CD4-positive, alpha-beta T cell (primary cell): Measurements from ENCODE around the gene RREB1. TPM values are rescaled to one million over a fixed set of nuclear protein-coding genes. Genes with fewer than 3 reads are reported as not detected.

Source experiments
- ATAC-seq: fragments of 200-7000 bp; cut with Tn5 transposase; one replicate; pipeline ENCODE4 v1.10.0; 2022; ENCODE audit warnings: mild to moderate bottlenecking; ENCODE audit not compliant: poor library complexity
- CTCF ChIA-PET: fragments of 350-600 bp; sonication (Branson Sonifier 250); formaldehyde crosslinking; loops from one replicate; lab custom pipeline; 2021; ENCODE audit warnings: antibody characterized with exemption, inconsistent platforms; lab: Charles Lee
- POLR2A ChIA-PET: fragments of 350-600 bp; sonication (Branson Sonifier 250); formaldehyde crosslinking; loops from one replicate; lab custom pipeline; 2021; ENCODE audit warnings: antibody characterized with exemption, inconsistent platforms; lab: Charles Lee
- DNase-seq, 14 experiments: peaks; one replicate each; pipeline ENCODE4 v3.0.0-alpha.2; 2013 to 2020; ENCODE audit warnings: mixed read lengths in 2 of 14
- H3K27ac ChIP-seq, 2 donors: one replicate each; pipeline versions ENCODE4 v1.5.1 to v1.7.0; 2013; ENCODE audit warnings: low read length in 2 of 2, low read depth in 1 of 2, mild to moderate bottlenecking in 1 of 2
- H3K27me3 ChIP-seq, 2 experiments: 1 replicate in 1 of 2; 2 replicates in 1 of 2; pipeline versions ENCODE4 v1.6.1 to v1.7.0; 2013; ENCODE audit warnings: low read length in 2 of 2, control low read depth in 1 of 2, mild to moderate bottlenecking in 1 of 2, moderate library complexity in 1 of 2; ENCODE audit not compliant: insufficient read depth in 2 of 2, control insufficient read depth in 1 of 2
- H3K36me3 ChIP-seq: one replicate; pipeline ENCODE4 v1.6.1; 2013; ENCODE audit warnings: low read length, control low read depth; ENCODE audit not compliant: insufficient read depth
- H3K4me1 ChIP-seq: one replicate; pipeline ENCODE4 v1.6.1; 2013; ENCODE audit warnings: low read length, control low read depth; ENCODE audit not compliant: insufficient read depth
- H3K4me3 ChIP-seq: one replicate; pipeline ENCODE4 v1.5.1; 2013; ENCODE audit warnings: mild to moderate bottlenecking, low read length, moderate library complexity
- H3K9me3 ChIP-seq, 2 experiments: 1 replicate in 1 of 2; 2 replicates in 1 of 2; pipeline versions ENCODE4 v1.6.1 to v1.7.0; 2013; ENCODE audit warnings: low read length in 2 of 2, mild to moderate bottlenecking in 2 of 2, control low read depth in 1 of 2, moderate library complexity in 1 of 2; ENCODE audit not compliant: control insufficient read depth in 1 of 2, insufficient read depth in 1 of 2
- H3K27ac Mint-ChIP-seq: one replicate; pipeline ENCODE4 v1.8.0; 2020; ENCODE audit warnings: mixed read lengths
- H3K27me3 Mint-ChIP-seq: one replicate; pipeline ENCODE4 v1.8.0; 2021; ENCODE audit warnings: mixed read lengths
- H3K36me3 Mint-ChIP-seq: one replicate; pipeline ENCODE4 v1.8.0; 2021; ENCODE audit warnings: low read depth, mixed read lengths
- H3K4me1 Mint-ChIP-seq: one replicate; pipeline ENCODE4 v1.8.0; 2021; ENCODE audit warnings: low read depth, mixed read lengths
- H3K4me3 Mint-ChIP-seq: one replicate; pipeline ENCODE4 v1.8.0; 2020; ENCODE audit warnings: mild to moderate bottlenecking, mixed read lengths
- H3K9me3 Mint-ChIP-seq: one replicate; pipeline ENCODE4 v1.8.0; 2020; ENCODE audit warnings: mixed read lengths
- CTCF ChIP-seq: fragments of 200-600 bp; IDR thresholded peaks from one replicate; pipeline ENCODE4 v1.8.0; 2022; ENCODE audit warnings: antibody characterized with exemption, mild to moderate bottlenecking
- intact Hi-C, 2 experiments: fragments of 100-400 bp; cut with DNase I in 1 of 2; cut with micrococcal nuclease in 1 of 2; formaldehyde crosslinking; loops; one replicate each; pipeline versions ENCODE4 v1.15.1 to v1.9.0; 2023 to 2025; cut with DNase I, micrococcal nuclease
- total RNA-seq, 174 experiments: library from RNA in 2 of 174; stranded (reverse) in 2 of 174; gene quantifications; one replicate each; pipeline ENCODE4 v1.2.3 and lab custom pipeline; 2021 to 2026

The RREB1 gene
- total RNA-seq, 2 experiments from 2014 or later: 56.5 to 60.0 TPM

GRCh38 chr6:7196019-7196402, 88.2 kb downstream of the RREB1 start:
- no peaks in the 10 kb centered on the region for H3K27me3 ChIP-seq
- H3K27me3 Mint-ChIP-seq: no peaks in the 10 kb centered on the region
- peaks cover 8% of the 10 kb centered on the region for H3K4me1 ChIP-seq
- H3K36me3 ChIP-seq: peaks cover 32% of the 10 kb centered on the region
- ChIA-PET CTCF (interaction anchor here (0.7 kb wide), 2 partner anchors 9 to 47 kb away, joined by 3 to 4 read pairs; no protein-coding TSS in a partner anchor), POLR2A (interaction anchor here (0.6 to 1.2 kb wide), 3 partner anchors 12 to 109 kb away, joined by 4 to 9 read pairs (median 4); no protein-coding TSS in a partner anchor)
- DNase-seq (peak in 7 of 14 experiments; percentile 9 to 47 (median 31)), ATAC-seq (peak; percentile 92)
- no peak for TF ChIP-seq CTCF
- peak overlapping the region; percentile 84 for H3K4me3 Mint-ChIP-seq
- intact Hi-C loops: loop anchor here (5.0 kb wide), 4 partner anchors 39 to 89 kb away; partner anchors contain the start of gene RREB1 (in 1 of the 2)
- H3K27ac Mint-ChIP-seq: peak overlapping the region; percentile 91
- H3K27ac ChIP-seq: no peak overlapping the region
- no peaks in the 10 kb centered on the region for H3K9me3 Mint-ChIP-seq
- peaks cover 63% of the 10 kb centered on the region for H3K36me3 Mint-ChIP-seq
- peaks cover 50% of the 10 kb centered on the region for H3K4me1 Mint-ChIP-seq
- H3K9me3 ChIP-seq: no peaks in the 10 kb centered on the region
- H3K4me3 ChIP-seq: no peak overlapping the region

- ATAC-seq: no peak
- Histone ChIP-seq H3K4me1 (peaks cover 8% of the 10 kb centered on the region), H3K4me3 (no peak overlapping the region), H3K27me3 (no peaks in the 10 kb centered on the region), H3K9me3 (no peaks in the 10 kb centered on the region), H3K36me3 (peaks cover 26% of the 10 kb centered on the region), H3K27ac (no peak overlapping the region)
- no peak for TF ChIP-seq CTCF
- Mint-ChIP-seq H3K4me3 (no peak overlapping the region), H3K27me3 (no peaks in the 10 kb centered on the region), H3K9me3 (no peaks in the 10 kb centered on the region), H3K27ac (peak overlapping the region; percentile 76), H3K4me1 (peaks cover 55% of the 10 kb centered on the region), H3K36me3 (peaks cover 61% of the 10 kb centered on the region)
- ChIA-PET POLR2A (interaction anchor here (0.6 to 1.2 kb wide), 4 partner anchors 13 to 110 kb away, joined by 4 to 9 read pairs (median 4); no protein-coding TSS in a partner anchor), CTCF (interaction anchor here (0.7 kb wide), 2 partner anchors 9 to 47 kb away, joined by 3 to 4 read pairs; no protein-coding TSS in a partner anchor)
- intact Hi-C loops: loop anchor here (5.0 kb wide), 4 partner anchors 39 to 89 kb away; partner anchors contain the start of gene RREB1 (in 1 of the 2)
- no peak for DNase-seq
These were observed 89.0 kb downstream of the RREB1 start for GRCh38 chr6:7196685-7197283.

- peaks cover 61% of the 10 kb centered on the region for H3K36me3 Mint-ChIP-seq
- Histone ChIP-seq H3K27ac (no peak overlapping the region), H3K27me3 (no peaks in the 10 kb centered on the region), H3K36me3 (peaks cover 26% of the 10 kb centered on the region), H3K9me3 (no peaks in the 10 kb centered on the region), H3K4me3 (no peak overlapping the region), H3K4me1 (peaks cover 8% of the 10 kb centered on the region)
- H3K4me1 Mint-ChIP-seq: peaks cover 59% of the 10 kb centered on the region
- no peak for DNase-seq
- ChIA-PET POLR2A (interaction anchor here (0.6 to 1.0 kb wide), 2 partner anchors 51 to 194 kb away, joined by 3 to 4 read pairs; no protein-coding TSS in a partner anchor), CTCF (no interaction called here)
- intact Hi-C loops: loop anchor here (5.0 kb wide), 4 partner anchors 40 to 90 kb away; partner anchors contain the start of gene RREB1 (in 1 of the 2)
- H3K4me3 Mint-ChIP-seq: no peak overlapping the region
- no peak for TF ChIP-seq CTCF
- H3K27ac Mint-ChIP-seq: peak overlapping the region; percentile 76
- no peak for ATAC-seq
- H3K27me3 Mint-ChIP-seq: no peaks in the 10 kb centered on the region
- no peaks in the 10 kb centered on the region for H3K9me3 Mint-ChIP-seq
These were observed 90.0 kb downstream of the RREB1 start for GRCh38 chr6:7197747-7198146.
